ENCODE results near the gene ALDH16A1.

ALDH16A1 gene

DNA sequence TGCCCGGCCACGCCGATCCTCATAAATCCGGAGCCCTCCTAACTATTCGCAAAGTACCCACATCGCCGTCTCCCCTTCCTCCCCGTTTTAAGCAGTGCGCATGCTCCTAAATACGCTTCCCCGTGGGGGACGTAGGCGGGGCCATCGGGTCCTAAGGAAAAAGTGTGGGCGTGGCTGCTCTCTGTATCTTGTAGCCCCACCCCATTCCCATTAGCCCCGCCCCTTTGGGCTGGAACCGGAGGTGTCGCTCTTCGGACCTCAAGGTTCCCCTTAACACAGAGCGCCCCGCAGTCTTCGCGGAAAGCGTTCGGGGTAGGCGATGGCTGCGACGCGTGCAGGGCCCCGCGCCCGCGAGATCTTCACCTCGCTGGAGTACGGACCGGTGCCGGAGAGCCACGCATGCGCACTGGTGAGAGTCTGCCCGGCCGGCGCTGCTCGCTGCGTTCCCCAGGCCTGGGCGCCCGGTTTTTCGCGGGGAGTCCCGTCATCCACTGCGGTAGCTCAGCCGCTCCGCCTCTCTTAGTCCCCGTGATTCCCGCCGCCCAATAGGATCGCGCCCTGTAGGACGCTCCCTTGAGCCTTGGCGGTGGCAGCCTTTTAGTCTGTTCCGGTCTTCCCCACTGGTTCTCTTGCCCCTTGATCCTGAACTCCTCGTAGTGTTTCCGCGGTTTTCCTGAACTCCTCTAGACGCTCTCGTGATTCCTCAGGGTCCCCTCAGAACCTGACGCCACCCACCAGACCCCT is at the start of gene ALDH16A1:
Gene ALDH16A1, plus strand, starts transcription at position 213 of the 744 bp plus-strand sequence. Its CDS starts 107 bp downstream, at position 320.
- DNase-seq: peak; percentile 98

DNA sequence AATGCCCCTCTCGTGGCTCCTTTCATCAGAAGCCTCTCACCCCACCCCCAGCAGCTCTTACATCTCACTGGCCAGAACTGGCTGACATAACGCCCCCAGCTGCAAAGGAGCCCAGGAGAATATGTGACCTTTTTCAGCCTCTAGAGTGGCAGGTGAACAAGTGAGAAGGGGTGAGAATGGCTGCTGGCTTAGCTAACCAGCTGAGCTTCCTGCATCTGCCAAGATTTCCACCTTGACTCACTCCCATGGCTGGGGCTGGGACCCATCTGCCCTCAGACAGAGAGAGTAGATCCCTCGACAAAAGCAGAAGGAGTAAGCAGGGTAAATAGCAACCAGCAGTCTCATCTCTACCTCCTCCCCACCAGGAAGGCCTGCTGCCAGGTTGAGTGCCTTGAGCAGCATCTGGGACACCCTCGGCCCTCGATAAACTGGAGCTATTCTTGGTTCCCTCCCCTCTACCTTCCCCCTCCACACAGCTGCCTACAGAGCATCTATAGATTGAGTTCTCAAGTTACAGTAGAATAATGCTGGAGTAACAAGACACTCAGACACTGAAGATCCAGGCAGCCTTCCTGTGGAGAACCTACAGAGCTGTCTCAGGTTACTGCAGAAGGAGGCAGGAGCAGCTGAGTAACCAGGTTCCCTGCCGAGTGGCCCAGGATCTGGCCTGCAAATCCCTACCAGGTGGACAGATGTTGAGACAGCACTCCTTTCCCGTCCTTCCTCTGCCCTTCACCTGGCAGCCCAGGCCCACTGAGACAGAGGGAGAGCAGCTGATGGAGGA is 49.4 kb upstream of the ALDH16A1 start:
- no peak for DNase-seq

DNA sequence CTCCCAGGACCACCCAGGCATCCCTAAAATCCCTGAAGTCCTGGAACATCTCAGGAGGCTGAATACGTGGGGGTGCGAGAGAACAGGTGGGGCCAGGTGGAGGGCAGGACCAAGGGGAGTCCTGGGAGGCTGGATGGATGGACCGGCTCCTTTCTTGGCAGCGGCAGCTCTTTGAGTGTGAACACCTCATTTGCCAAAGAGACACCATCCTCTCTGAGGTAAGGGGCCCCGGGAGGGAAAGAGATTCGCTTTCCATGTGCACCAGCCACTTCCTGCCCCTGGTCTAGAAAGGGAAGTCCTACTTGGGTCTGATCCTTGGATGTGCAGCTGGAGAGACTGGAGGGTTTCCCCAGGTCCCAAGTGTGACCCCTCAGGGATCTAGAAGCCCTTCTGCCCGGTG is 45.9 kb upstream of the ALDH16A1 start:
- no peak for DNase-seq

DNA sequence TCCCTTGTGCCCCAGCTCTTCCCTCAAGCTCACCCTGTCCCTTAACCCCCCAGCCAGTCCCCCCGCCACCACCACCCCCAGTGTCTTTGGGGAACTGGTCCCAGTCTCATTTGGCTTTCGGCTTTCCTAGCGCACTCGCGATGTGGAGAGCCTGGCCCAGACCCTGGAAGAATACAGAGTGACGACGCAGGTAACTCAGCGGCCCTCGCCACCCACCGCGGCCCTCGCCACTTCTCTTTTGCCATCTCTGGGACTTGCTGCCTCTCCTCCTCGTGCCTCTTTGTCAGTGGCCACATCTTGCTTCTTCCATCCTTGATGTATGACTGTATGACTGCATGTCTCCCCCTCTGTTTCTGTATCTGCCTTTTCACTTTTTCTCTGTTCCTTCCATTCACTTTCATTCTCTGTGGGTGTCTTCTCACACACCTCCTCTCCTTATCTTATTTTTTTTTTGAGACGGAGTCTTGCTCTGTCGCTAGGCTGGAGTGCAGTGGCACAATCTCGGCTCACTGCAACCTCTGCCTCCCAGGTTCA is 45.5 kb upstream of the ALDH16A1 start:
- DNase-seq: no peak

DNA sequence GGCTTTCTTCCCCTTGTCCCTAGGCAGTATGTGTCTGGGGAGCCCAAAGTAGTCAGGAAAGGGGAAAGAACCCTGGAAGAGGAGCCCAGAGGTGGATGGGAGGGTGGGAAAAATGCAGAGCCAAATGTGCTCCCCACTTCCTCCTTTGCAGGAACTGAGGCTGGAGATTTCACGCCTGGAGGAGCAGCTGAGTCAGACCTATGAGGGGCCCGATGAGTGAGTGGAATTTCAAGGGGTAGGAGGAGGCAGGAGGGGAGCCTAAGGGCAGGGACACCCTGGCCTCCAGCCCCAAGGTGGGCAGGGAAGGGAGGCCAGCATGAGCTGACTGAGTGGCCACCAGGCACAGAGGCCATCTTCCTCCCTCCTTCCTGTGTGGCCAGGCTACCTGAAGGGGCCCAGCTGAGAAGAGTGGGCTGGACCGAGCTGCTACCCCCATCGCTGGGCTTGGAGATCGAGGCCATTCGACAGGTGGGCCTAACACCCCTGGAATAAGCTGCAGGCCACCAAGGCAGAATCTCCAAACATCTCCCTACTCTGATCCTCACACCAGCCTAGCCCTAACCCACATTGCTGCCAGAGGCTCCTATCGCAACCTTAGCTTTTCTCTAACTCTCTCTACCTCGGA is 44.1 kb upstream of the ALDH16A1 start:
- DNase-seq: no peak

DNA sequence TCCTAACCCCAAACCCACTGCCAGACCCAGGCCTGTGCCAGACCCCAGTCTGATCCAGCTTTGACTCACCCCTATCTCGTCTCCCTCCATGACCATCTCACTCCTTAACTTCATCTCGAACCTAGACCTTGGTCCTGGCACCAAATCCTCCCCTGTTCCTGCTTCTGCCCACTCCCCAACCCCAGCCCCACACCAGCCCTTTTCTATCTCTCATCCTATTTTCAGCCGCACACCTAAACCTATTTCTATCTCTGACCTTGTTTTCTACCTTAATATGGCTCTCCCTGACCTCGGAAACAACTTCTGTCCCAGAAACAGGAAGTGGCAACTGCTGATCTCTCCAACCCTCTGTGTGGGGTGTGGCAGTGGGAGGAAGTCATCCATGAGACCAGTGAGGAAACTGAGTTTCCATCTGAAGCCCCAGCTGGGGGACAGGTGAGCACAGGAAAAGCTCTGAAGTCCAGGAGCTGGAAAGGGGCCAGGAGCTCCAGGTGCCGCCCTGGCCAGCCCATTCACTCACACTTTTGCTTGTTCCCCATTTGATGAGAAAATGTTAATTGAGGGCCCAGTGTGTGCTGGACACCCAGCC is 43.5 kb upstream of the ALDH16A1 start:
- DNase-seq: no peak

DNA sequence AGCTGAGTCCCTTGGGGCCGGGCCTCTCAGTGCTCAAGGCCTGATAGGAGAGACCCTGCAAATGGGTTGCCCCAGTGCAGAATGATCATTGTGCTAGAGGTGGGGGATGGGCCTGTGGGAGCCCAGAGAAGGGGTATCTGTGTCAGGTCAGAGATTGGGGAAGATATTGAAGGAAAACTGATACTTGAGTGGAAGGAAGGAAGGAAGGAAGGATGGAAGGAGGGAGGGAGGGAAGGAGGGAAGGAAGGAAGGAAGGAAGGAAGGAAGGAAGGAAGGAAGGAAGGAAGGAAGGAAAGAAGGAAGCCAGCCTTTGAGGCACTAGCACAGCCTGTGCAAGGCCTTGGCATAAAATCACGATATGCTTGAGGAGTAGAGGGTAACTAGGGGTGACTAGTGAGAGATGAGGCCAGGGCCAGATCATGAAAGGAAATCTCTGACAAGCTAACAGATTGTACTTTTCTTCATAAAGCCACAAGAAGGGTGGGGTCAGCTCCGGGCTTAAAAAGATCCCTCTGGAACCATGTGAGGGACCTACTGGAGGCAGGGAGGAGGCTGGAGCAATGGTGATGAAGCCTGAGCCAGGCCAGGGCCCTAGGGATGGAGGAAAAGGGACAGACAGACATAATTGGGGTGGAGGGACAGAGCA is 41.2 kb upstream of the ALDH16A1 start:
- DNase-seq: no peak

DNA sequence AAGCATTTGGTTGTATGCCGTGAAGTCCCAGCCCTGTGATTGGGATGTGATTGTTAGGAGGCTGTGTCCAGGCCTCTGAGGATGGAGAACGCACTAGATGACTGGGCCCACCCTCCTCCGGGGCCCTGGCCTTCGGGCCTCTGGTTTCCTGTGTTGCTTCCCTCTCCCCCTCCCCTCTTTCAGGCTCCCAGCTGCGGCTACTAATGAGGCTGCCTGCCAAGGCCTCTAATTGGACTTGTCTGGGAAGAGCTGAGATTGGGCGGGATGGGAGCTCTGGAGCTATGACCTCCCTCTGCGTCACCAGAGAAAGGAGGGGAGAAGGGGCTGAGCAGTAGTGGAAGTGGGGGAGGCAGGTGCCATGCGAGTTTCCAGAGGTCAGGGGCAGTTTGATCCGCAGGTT is 39.7 kb upstream of the ALDH16A1 start:
- DNase-seq: no peak

DNA sequence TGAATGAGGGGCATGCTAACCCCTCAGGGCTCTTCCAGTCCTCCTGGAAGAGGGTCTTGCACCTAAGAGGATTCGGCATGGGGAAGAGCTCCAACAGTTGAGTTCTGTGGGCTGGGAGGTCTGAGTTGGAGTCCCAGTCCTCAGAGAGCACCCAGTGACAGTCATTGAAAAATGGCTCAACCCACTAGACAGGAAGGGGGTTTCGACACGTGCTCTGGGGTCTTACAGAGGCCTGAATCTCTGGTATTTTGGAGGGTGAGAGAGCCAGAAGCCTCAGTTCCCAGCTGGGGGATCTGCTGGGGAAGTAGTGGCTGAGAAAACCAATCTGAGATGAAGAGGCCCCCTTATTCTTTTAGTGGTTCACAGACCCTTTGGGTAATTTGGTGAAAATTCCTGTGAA is 38.8 kb upstream of the ALDH16A1 start:
- no peak for DNase-seq

DNA sequence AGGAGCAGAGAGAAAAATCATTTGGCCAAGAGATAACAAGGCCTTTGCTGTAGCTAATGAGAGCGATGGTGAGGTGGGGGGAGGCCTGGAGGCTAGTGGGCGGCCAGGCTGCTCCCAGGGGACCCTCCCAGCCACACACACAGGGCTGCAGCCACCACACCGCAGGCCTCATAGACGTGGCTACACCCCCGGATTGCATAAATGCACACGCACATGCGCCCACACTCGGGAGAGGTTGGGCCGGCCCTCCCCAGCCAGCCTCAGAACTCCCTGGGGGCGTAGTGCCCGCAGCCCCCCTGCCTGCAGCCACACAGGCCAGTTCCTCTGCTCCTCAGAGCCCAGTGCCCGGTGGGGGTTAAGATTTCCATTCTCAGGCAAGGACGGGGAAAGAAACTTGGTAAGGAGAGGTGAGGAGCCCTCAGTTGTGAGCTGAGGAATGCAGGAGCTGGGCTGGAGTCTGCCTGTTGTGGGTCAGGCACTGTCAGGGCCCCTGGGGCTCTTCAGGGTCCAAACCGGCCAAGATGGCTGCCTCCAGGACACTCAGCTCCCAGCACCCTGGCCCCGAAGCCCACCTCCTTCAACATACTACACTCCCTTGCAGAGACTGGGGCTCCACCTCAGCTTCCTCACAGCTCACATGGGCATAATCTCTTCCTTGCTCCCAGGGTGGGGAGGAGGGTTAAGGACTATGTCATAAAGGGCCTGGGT is 37.8 kb upstream of the ALDH16A1 start:
- no peak for DNase-seq

DNA sequence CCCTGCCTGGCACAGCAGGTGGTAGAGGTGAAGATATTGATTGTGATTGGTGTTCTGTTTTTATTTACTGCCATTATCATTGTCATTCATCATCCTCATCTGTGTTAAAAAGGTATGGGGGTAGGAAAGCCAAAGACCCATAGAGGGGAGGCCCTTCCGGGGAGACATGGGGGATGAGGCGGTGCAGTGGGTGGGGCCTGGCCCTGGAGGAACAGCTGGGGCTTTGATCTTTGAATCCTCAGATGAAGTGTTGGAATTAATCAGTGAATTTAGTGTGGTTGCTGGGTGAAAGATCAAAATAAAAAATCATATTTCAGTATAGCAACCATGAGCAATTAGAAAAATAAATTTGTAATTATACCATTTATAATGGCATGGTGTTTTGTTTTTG is 37.2 kb upstream of the ALDH16A1 start:
- no peak for DNase-seq

DNA sequence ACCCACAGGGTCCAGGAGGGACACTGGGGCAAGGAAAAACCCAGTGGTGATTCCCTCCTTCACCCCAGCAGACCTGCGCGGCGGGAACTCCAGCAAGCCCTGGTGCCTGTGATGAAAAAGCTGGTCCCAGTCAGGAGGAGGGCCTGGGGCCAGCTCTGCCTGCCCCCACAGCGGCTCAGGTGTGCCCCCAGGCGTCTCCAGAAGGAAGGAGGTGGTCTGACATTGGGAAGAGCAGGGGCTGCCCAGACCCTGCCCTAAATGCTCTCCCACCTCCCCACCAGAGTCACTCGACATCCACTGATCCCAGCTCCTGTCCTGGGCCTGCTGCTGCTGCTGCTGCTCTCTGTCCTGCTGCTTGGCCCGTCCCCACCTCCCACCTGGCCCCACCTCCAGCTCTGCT is 35.9 kb upstream of the ALDH16A1 start:
- DNase-seq: no peak

DNA sequence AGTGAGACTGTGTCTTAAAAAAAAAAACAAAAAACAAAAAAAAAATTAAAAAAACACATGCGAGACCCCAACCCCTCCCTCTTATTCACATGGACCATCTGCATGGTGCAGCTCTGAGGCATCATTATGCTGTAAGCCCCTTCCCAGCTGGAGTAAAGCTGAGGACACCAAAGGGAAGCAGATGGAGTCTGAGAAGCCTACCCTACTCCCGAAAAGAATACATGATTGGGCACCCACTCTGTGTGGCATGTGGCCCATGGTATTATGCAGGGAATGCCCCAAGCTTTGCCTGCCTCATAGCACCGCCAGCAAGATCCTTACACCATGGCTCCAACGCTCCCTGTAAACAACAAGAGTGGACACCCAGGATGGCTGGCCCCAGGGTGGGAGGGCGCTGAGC is 34.5 kb upstream of the ALDH16A1 start:
- DNase-seq: no peak

DNA sequence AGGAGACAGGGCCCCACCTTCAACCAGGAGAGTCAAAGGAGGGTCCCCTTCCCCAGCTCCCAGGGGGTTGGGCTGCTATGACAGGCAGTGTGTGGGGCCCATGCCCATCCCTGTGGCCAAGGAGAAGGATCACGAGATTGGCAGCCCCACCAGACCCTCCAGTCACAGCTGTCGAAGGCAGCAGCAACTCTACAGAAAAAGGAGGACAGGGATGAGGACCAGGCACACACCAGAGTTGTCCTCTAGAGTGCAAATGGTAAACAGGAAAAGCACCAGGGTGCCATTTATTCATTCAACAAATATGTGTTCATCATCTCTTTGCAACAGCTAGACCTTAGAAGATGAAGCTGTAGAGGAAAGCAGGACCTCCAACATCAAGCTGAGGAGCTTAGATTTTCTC is 33.9 kb upstream of the ALDH16A1 start:
- no peak for DNase-seq

DNA sequence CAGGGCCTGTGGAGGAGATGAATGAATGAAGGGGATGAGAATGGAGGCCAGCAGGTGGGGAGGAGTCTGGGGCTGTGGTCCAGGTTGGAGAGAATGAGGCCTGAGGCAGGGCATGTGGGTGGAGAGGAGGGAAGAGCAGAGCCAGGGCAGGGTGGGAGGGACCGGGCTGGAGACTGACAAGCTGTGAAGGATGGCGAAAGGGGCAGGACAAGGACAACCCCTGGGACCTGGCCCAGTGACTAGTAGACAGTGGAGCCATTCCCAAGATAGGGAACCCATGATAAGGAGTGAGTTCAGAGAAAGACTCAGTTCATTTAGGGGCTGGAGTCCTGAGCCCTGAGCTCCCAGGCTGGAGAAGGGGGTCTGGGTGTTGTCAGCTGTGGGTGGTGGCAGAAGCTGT is 32.8 kb upstream of the ALDH16A1 start:
- DNase-seq: no peak

DNA sequence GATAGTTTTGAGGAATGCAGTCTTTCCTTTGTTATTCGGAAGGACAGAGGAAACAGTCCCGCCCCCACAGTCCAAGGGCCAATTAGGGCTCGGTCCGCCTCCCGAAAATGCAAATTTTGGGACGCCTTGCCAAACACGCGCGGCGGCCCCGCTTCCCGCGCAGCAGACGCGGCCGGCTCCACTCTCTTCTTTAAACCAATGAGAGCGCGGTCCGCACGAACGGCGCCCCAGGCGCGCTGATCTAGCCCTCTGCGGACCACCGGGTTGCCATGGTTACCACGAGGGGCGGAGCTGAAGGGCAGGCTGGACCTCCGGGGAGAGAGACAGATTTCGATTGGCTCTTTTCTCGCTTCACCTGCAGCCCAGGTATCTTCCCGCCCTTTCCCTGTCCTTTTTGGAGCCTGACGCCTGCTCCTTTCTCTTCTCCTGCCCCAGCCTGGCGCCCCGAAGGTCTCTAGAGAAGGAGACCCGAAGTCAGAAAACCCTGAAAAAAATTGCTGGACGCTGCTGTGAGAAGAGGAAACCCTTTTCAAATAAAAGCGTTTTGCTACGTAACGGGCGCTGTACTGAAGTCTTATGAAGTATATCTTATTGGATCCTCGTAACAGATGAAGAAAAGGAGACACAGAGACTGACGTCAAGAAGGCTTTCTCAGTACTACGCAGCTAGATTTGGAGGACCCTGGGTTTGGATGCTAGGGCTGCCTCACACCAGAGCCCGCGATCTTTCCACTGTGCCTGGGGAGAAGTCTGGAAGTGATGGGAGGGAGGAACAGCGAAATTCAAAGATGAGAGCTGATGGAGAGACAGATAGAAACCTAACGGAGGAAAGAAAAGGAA is 31.8 kb upstream of the ALDH16A1 start:
- DNase-seq: peak in 1 of 2 donors; percentile 15

DNA sequence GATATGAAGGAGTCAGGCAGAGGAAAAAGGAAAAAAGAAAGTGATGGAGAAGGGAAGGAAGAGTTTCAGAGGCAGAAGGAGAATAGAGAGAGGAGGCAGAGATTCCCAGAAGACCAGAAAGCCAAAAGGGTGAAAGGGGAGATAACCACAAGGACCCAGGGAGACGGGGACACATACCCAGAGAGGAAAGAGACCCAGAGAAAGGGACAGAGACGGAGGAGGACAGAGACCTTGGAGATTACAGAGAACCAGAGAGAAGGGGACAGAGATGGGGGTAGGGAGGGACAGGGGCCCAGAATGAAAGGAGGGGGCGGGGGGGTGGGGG is 31.2 kb upstream of the ALDH16A1 start:
- DNase-seq: no peak

DNA sequence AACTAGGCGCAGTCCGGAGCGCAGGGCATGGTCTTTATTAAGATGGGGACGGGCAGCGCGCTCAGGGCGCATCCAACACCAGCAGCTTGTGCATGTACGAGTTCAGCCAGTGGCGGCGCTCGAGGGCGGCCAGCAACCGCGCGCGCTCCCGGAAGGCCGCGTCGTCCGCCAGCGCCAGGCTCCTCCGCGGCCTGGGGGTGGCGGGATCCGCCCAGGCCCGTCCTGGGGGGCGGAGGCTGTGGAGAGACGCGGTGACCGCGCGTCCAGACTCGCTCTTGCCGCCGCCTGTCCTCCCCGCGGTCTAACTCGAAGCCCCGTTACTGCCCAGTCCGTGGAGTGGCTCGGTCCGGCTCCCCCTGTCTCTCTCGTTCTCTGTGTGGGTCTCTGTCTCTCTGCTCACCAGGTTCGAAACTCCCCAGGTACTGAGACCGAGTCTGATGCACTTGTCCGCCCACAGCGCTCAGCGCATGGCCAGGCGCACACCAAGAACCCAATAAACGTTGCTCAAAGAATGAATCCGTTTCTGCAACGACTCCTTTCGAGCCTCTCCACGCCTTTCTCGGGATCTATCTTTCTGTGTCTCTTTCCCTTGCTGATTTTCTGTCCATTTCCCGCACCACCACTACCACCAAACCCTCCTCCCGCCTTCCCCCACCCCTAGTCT is 30.5 kb upstream of the ALDH16A1 start:
- peak in 1 of 2 donors; percentile 9 for DNase-seq

DNA sequence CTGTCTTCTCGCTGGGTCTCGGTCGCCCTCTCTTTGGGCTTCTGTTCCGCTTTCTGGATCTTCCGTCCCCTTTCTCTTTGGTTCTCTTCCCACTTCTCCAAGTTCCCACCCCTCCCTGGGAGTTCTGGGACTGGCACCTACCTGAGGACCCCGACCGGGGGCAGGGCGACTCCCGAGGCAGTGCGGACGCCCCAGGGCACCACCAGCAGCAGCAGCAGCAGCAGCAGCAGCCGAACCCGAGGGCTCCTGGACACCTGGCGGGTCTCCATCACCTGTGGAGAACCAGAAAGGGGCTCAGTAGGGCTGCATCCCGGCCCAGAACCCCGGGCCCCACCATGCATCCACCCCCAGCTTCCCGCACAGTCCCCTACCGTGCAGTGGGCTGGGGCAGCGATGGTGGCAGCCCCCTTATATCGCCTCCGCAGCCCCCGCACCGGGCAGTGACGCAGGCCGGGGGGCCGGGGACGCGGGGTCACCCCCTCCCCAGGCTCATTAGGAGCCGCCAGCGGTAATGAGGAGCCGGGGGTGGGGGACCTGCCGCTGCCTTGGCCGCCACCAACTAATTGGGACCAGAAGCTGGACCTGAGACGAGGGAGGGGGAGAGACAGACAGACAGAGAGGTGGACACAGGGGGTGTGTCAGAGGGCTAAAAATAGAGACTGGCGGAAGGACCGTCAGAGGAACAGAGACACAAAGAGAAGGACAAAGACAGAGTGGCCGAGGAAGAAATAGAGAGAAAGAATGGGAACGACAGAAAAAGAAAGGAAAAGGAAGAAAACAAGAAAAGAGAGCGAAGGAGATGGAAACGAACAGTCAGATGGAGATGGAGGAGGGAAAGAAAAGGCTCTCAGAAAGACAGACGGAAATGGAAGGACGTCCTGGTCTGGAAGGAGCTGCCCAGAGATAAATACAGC is 29.7 kb upstream of the ALDH16A1 start, which contains the start of gene PTH2:
Gene PTH2, minus strand, starts transcription at position 371 of the 914 bp plus-strand sequence. Its CDS starts 102 bp downstream, at position 269.
- DNase-seq: no peak

DNA sequence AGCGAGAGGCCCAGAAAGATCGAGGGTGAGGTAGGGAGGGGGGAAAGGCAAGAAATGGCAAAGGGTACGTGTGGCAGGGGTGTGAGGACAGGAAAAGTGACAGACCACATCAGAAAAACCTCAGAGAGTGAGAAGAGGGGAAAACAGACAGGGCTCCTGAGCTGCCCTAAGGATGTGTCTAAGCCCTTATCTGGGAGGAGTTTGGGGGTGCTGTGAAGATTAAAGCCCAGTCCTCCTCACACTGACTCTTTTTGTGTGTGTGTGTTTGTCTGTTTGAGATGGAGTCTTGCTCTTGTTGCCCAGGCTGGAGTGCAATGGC is 29.1 kb upstream of the ALDH16A1 start:
- DNase-seq: no peak

Measured in bone marrow (tissue), 2 donors.